Esophagus (tissue), 2 donors: ENCODE data around the gene MLLT3. TPM values are rescaled to one million over a fixed set of nuclear protein-coding genes. Genes with fewer than 3 reads are reported as not detected.

Experiments
- H3K27ac ChIP-seq, 2 donors: one replicate each; pipeline ENCODE4 v1.5.1; 2013; ENCODE audit warnings: low read depth in 2 of 2, mild to moderate bottlenecking in 2 of 2, inconsistent platforms in 1 of 2, low read length in 1 of 2, moderate library complexity in 1 of 2
- H3K27me3 ChIP-seq, 2 donors: one replicate each; pipeline ENCODE4 v1.6.1; 2013; ENCODE audit warnings: low read length in 2 of 2, control low read depth in 1 of 2, mild to moderate bottlenecking in 1 of 2; ENCODE audit not compliant: insufficient read depth in 2 of 2, control insufficient read depth in 1 of 2
- H3K36me3 ChIP-seq, 2 donors: one replicate each; pipeline ENCODE4 v1.6.1; 2013; ENCODE audit warnings: low read length in 1 of 2; ENCODE audit not compliant: control insufficient read depth in 2 of 2, insufficient read depth in 2 of 2
- H3K4me1 ChIP-seq, 2 donors: one replicate each; pipeline ENCODE4 v1.6.1; 2013; ENCODE audit warnings: low read length in 1 of 2; ENCODE audit not compliant: control insufficient read depth in 2 of 2, insufficient read depth in 2 of 2
- H3K4me3 ChIP-seq, 2 donors: one replicate each; pipeline ENCODE4 v1.5.1; 2013; ENCODE audit warnings: low read length in 2 of 2, mild to moderate bottlenecking in 2 of 2, low read depth in 1 of 2, moderate library complexity in 1 of 2
- H3K9me3 ChIP-seq, 2 donors: one replicate each; pipeline ENCODE4 v1.6.1; 2013; ENCODE audit warnings: mild to moderate bottlenecking in 2 of 2, low read depth in 1 of 2, low read length in 1 of 2, moderate library complexity in 1 of 2; ENCODE audit not compliant: control insufficient read depth in 2 of 2, insufficient read depth in 1 of 2
- WGBS, 2 donors: extraction: QIAGEN DNeasy Blood & Tissue Kit; methylation state at CpG; one replicate each; pipeline ENCODE4 v1.1.7; 2013; 5-methylcytosine and 5-hydroxymethylcytosine counted together
- polyA plus RNA-seq, 2 donors: library from polyadenylated mRNA; stranded (reverse); fragments of 200-250 nt; gene quantifications; one replicate each; pipeline ENCODE4 v1.2.3, GENCODE V29; 2013
- donor health status: healthy with polysubstance abuse.
- donor health status: Bipolar disorder and iron deficiency.

MLLT3 gene
- polyA plus RNA-seq, 2 donors, result 4.6 to 5.0 TPM

DNA sequence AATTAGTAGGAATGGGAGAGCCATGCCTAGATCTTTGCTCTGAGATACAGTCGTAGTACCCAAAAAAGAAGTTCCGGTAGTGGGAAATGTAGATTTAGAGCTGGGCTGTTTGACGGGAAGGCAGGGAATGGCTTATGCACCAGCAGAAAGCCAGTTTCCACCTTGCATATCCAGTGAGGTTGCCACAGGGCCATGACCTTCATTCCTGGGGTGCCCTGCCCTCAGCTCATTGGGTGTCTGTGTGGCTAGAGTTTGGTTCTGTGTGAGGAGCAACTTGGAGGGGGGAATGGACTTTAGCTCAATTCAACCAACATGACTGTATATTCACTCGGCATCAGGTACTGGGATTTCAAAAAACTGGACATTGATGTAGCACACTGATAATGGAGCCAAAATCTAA is 300.1 kb downstream of the MLLT3 start:
- peaks cover 5 to 7% of the 10 kb centered on the region in 2 donors for H3K4me1 ChIP-seq
- no peak overlapping the region for H3K27ac ChIP-seq
- 98% methylated on average over 4 of the region's 4 CpGs for WGBS, 2 donors
- H3K36me3 ChIP-seq, result no peaks in the 10 kb centered on the region
- no peaks in the 10 kb centered on the region for H3K27me3 ChIP-seq
- no peak overlapping the region for H3K4me3 ChIP-seq
- no peaks in the 10 kb centered on the region for H3K9me3 ChIP-seq

DNA sequence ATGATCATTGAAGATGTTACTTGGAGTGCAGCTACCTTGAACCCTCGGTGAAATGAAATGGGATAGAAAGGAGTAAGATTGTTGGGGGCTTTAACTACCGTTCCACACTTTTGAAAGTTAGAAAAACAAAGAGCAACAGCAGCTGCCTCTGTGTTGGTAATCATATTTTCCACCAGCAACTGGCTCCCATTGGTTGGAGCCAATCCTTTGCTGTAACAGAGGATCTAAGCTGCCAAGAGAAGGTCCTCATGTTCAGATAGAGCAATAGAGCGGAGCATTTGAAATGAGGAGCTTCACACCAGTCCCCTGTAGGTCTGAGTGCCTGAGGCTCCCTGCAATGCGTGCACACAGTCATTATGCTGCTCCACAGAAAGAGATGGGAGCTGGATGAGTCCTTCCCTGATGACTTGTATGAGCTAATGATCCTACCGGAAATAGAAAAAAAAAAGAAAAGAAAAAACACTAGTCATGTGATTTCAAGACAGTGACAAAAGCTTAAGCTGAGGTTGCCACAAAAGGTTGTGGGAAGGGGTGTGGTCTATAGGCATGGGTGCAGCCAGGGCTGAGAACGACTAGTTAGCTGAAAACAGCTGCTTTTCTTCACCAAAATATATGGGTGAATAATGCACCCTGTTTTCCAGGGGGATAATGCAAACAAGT is 300.7 kb downstream of the MLLT3 start:
- H3K9me3 ChIP-seq, result no peaks in the 10 kb centered on the region
- H3K27ac ChIP-seq, result peak overlapping the region in 1 of 2 donors; percentile 52
- no peak overlapping the region for H3K4me3 ChIP-seq
- H3K36me3 ChIP-seq, result no peaks in the 10 kb centered on the region
- H3K27me3 ChIP-seq, result no peaks in the 10 kb centered on the region
- WGBS, 2 donors, result 45 to 56% methylated on average over 6 of the region's 6 CpGs
- H3K4me1 ChIP-seq, result peaks cover 5 to 7% of the 10 kb centered on the region in 2 donors

DNA sequence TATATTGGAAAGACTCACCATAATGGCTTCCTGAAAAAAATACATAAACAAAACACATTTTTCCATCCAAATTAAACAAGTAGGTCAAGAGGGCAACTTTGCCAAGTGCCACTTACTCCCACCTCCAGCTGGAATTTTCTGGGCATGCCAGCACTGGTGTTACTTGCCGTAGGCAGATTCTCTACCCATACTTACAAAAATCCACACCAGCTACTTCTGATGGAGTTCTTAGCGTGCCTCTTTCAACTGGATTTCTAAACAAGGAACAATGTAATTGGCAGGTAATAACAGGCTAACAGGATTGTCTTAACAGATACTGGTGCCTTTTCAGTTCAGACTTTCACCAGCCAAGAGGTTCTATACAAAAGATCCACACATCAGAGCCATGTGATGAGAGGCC is 301.4 kb downstream of the MLLT3 start:
- WGBS, 2 donors, result 47 to 57% methylated on average over 2 of the region's 2 CpGs
- Histone ChIP-seq H3K27me3 (no peaks in the 10 kb centered on the region), H3K4me1 (peaks cover 5 to 7% of the 10 kb centered on the region in 2 donors), H3K27ac (peak overlapping the region in 1 of 2 donors; percentile 57), H3K4me3 (no peak overlapping the region), H3K36me3 (no peaks in the 10 kb centered on the region), H3K9me3 (no peaks in the 10 kb centered on the region)

DNA sequence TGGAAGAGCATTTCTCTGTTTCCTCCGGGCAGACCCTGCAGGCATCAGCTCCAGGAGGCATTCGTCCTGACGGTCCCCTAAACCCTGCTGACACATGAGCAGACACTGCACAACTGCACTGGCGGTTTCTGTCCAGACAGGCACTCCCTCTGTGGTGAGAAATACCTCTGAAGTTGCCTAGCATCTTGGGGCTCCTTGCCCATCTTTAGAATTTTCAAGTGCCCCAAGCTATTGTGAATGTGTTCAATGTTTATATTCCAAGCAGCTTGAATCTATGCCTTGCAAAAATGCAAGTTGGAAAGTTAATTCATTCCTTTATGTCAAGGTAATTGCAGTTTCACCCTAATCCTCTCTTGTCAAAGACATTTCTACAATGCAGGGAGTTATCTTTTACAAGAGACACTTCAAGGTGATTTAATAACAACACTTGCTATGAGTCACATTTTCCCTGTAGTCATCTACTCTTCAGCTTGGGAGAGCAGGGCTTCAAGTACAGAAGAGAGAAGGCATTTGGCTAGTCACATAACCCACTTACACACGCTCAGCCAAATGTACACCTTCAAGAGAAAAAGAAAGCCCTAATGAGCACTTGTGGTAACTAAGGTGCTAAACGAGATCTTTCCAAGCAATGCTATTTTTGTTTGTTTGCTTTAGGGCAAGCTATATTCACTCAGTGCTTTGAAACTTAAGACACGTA is 302.5 kb downstream of the MLLT3 start:
- H3K4me3 ChIP-seq, result no peak overlapping the region
- H3K27me3 ChIP-seq, result no peaks in the 10 kb centered on the region
- 39 to 50% methylated on average over 7 of the region's 7 CpGs for WGBS, 2 donors
- H3K27ac ChIP-seq, result peak overlapping the region; percentile 65 to 81
- H3K9me3 ChIP-seq, result no peaks in the 10 kb centered on the region
- no peaks in the 10 kb centered on the region for H3K36me3 ChIP-seq
- H3K4me1 ChIP-seq, result peaks cover 7 to 8% of the 10 kb centered on the region in 2 donors

DNA sequence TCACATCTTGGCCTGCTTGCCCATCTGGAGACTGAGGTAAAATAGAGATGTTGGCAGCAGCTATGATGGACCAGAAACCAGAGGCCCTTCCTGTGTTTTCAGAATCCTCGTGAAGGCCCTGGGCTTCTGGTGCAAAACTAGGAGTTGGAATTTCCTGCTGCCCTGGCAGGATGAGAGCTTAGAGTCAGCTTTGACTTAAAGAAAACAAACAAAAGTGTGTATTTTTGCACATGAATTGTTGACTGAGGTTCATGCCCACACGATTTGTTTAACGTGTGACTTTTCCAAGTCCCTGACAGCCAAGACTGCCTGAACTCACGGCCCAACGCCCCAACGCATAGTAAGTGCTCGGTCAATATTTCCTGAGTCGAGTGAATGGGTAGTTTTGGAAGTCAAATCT is 303.1 kb downstream of the MLLT3 start:
- 37 to 52% methylated on average over 8 of the region's 8 CpGs for WGBS, 2 donors
- H3K36me3 ChIP-seq, result no peaks in the 10 kb centered on the region
- H3K4me1 ChIP-seq, result peaks cover 7 to 8% of the 10 kb centered on the region in 2 donors
- no peaks in the 10 kb centered on the region for H3K9me3 ChIP-seq
- H3K27ac ChIP-seq, result peak overlapping the region; percentile 65 to 68
- no peak overlapping the region for H3K4me3 ChIP-seq
- no peaks in the 10 kb centered on the region for H3K27me3 ChIP-seq

DNA sequence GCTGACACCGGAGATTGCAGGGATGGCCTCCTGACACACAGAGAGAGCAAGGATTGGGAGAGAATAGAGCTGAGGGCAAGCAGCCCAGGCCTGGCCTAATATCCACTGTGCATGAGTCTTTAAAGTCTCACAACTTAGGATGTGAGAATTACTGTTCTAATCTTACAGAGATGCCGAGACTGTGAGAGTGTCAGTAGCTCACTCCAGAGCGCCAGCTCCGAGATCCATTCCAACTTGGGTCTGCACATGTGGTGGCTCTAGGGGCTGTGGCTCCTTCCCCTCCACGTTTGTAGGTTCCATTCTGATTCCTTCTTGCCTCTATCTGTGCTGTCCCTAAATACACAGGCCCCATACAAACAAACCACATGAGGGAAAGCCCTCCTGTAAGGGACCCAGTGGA is 304.6 kb downstream of the MLLT3 start:
- Histone ChIP-seq H3K9me3 (no peaks in the 10 kb centered on the region), H3K27me3 (no peaks in the 10 kb centered on the region), H3K4me3 (no peak overlapping the region), H3K27ac (no peak overlapping the region), H3K4me1 (peaks cover 7 to 8% of the 10 kb centered on the region in 2 donors), H3K36me3 (no peaks in the 10 kb centered on the region)
- WGBS, 2 donors, result 87 to 93% methylated on average over 5 of the region's 5 CpGs

DNA sequence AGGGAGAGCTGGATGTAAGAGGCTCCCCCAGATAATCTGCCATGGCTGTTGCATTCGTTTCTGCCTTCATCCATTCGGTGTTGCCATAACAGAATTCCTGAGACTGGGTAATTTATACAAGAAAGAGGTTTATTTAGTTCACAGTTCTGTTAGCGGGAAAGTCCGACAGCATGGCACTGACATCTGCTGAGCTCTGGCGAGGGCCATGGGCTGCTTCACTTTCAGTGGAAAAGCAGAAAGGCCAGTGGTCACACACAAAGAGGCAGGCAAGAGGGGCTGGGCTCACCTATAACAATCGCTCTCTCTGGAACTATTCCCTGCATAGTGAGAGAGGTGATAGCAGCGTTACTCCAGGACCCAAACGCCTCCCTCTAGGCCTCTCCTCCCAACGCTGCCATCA is 305.9 kb downstream of the MLLT3 start:
- Histone ChIP-seq H3K4me3 (no peak overlapping the region), H3K4me1 (peaks cover 7 to 8% of the 10 kb centered on the region in 2 donors), H3K27ac (no peak overlapping the region), H3K27me3 (no peaks in the 10 kb centered on the region), H3K9me3 (no peaks in the 10 kb centered on the region), H3K36me3 (no peaks in the 10 kb centered on the region)
- 83 to 86% methylated on average over 9 of the region's 9 CpGs for WGBS, 2 donors

DNA sequence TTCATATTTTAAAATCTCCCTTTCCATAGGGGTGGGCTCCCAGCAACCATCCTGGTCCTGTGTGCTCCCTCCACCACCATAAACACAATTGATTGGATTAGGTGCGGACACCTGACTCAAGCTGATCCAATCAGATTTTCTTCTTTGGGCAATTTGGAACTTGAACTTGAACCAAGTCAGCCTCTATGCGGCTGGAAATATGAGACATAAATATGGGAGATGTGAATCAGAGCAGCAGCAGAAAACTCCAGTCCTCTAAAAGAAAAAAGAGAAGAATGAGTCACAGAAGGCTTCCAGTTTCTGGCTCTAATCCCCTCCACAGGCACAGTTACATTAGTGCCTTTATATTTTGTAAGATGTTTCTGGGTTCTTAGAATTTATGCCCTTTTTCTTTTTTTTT is 306.6 kb downstream of the MLLT3 start:
- Histone ChIP-seq H3K4me3 (no peak overlapping the region), H3K36me3 (no peaks in the 10 kb centered on the region), H3K4me1 (peaks cover 7 to 8% of the 10 kb centered on the region in 2 donors), H3K27ac (no peak overlapping the region), H3K27me3 (no peaks in the 10 kb centered on the region), H3K9me3 (no peaks in the 10 kb centered on the region)
- 62 to 73% methylated on average over 2 of the region's 2 CpGs for WGBS, 2 donors

DNA sequence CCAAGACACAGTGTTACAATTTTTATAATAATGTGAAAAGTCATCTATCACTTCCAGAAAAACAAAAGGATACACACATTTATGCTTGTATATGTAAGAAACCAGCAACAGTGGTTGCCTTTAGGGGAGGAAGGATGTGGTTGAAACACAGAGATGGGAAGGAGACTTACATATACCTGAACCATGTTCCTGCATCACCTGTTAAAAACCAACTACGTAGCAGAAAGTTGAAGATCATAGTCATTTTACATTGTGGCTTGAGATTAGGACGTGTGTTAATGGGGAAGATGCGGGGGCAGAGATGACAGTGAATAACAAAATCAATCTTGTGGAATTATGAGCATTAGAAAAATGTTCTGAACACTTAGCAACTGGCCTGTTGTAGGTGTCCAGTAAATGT is 307.3 kb downstream of the MLLT3 start:
- 82 to 88% methylated on average over 3 of the region's 3 CpGs for WGBS, 2 donors
- H3K27ac ChIP-seq, result no peak overlapping the region

DNA sequence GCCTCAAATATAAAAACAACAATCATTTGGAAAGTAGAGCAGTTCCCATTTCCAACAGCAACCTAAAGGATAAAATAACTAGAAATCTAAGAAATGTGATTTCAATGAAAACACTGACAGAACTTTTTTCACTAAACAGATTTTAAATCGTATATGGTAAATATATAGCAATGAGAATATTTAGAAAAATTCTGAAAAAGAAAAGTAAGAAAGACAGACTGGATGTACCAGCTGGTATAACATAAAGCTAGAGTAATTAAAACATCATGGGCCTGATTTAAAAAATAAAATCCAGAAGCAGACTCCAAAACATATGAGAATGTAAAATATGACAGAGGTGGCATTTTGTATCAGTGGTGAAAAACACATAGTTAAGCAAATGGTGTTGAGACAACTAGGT is 308.9 kb downstream of the MLLT3 start:
- WGBS, 2 donors, result 98 to 99% methylated on average over 1 of the region's 1 CpG
- H3K4me3 ChIP-seq, result no peak overlapping the region
- no peaks in the 10 kb centered on the region for H3K9me3 ChIP-seq
- peaks cover 0 to 3% of the 10 kb centered on the region in 2 donors for H3K4me1 ChIP-seq
- no peaks in the 10 kb centered on the region for H3K27me3 ChIP-seq
- no peak overlapping the region for H3K27ac ChIP-seq
- H3K36me3 ChIP-seq, result no peaks in the 10 kb centered on the region

More for the DNA sequence above, 307.3 kb downstream of the MLLT3 start:
- Histone ChIP-seq H3K4me3 (no peak overlapping the region), H3K27me3 (no peaks in the 10 kb centered on the region), H3K4me1 (peaks cover 7 to 8% of the 10 kb centered on the region in 2 donors), H3K36me3 (no peaks in the 10 kb centered on the region), H3K9me3 (no peaks in the 10 kb centered on the region)
